ENCODE data around the gene CCNG2.

Gene CCNG2

GRCh38 chr4:77203380-77204197, 46.6 kb downstream of the CCNG2 start:
- no peak for TF ChIP-seq CTCF (IDR thresholded peaks at IDR 0.05; ENCODE audit: insufficient read depth, low read length, poor library complexity, severe bottlenecking)
- TF ChIP-seq EZH2phosphoT487 (conservative IDR thresholded peaks at IDR 0.05; ENCODE audit: low read length) = no peak
- Histone ChIP-seq H2AFZ (ENCODE audit: low read depth, low read length, severe bottlenecking) (peak overlapping the region; percentile 31), H3K9ac (ENCODE audit: low read length) (no peak overlapping the region), H3F3A (ENCODE audit: insufficient read depth) (no peaks in the 10 kb centered on the region), H3K9me2 (replicated peaks; ENCODE audit: insufficient read depth, low read length) (no peaks in the 10 kb centered on the region), H3K79me2 (ENCODE audit: insufficient read depth, low read length) (no peaks in the 10 kb centered on the region), H3K4me2 (ENCODE audit: low read depth, low read length, poor library complexity, severe bottlenecking) (no peak overlapping the region), H3K4me3 (ENCODE audit: insufficient read depth, low read length, poor library complexity, severe bottlenecking) (no peak overlapping the region), H3K9me3 (ENCODE audit: insufficient read depth, low read length) (no peaks in the 10 kb centered on the region), H4K20me1 (ENCODE audit: low read depth, low read length) (no peaks in the 10 kb centered on the region), H3K27ac (ENCODE audit: low read depth, low read length) (no peak overlapping the region), H3K27me3 (ENCODE audit: low read length) (no peaks in the 10 kb centered on the region), H3K36me3 (ENCODE audit: low read length) (no peaks in the 10 kb centered on the region)

- Histone ChIP-seq H3K4me3 (ENCODE audit: insufficient read depth, low read length, poor library complexity, severe bottlenecking) (no peak overlapping the region), H3K27me3 (ENCODE audit: low read length) (no peaks in the 10 kb centered on the region), H3K9me2 (replicated peaks; ENCODE audit: insufficient read depth, low read length) (no peaks in the 10 kb centered on the region), H2AFZ (ENCODE audit: low read depth, low read length, severe bottlenecking) (no peak overlapping the region), H3K4me2 (ENCODE audit: low read depth, low read length, poor library complexity, severe bottlenecking) (no peak overlapping the region), H3F3A (ENCODE audit: insufficient read depth) (no peaks in the 10 kb centered on the region), H3K9me3 (ENCODE audit: insufficient read depth, low read length) (no peaks in the 10 kb centered on the region), H3K79me2 (ENCODE audit: insufficient read depth, low read length) (no peaks in the 10 kb centered on the region), H3K9ac (ENCODE audit: low read length) (no peak overlapping the region), H3K27ac (ENCODE audit: low read depth, low read length) (no peak overlapping the region), H4K20me1 (ENCODE audit: low read depth, low read length) (no peaks in the 10 kb centered on the region), H3K36me3 (ENCODE audit: low read length) (no peaks in the 10 kb centered on the region)
- TF ChIP-seq CTCF (IDR thresholded peaks at IDR 0.05; ENCODE audit: insufficient read depth, low read length, poor library complexity, severe bottlenecking) (no peak), EZH2phosphoT487 (conservative IDR thresholded peaks at IDR 0.05; ENCODE audit: low read length) (no peak)
Observed at GRCh38 chr4:77204621-77205020, 47.6 kb downstream of the CCNG2 start.

GRCh38 chr4:77209012-77209411, 52.0 kb downstream of the CCNG2 start:
- Histone ChIP-seq H3K9me2 (replicated peaks; ENCODE audit: insufficient read depth, low read length) (no peaks in the 10 kb centered on the region), H3K9me3 (ENCODE audit: insufficient read depth, low read length) (no peaks in the 10 kb centered on the region), H3K4me3 (ENCODE audit: insufficient read depth, low read length, poor library complexity, severe bottlenecking) (no peak overlapping the region), H3K4me2 (ENCODE audit: low read depth, low read length, poor library complexity, severe bottlenecking) (no peak overlapping the region), H2AFZ (ENCODE audit: low read depth, low read length, severe bottlenecking) (no peak overlapping the region), H3K27me3 (ENCODE audit: low read length) (no peaks in the 10 kb centered on the region), H3F3A (ENCODE audit: insufficient read depth) (no peaks in the 10 kb centered on the region), H3K36me3 (ENCODE audit: low read length) (no peaks in the 10 kb centered on the region), H3K27ac (ENCODE audit: low read depth, low read length) (no peak overlapping the region), H3K9ac (ENCODE audit: low read length) (no peak overlapping the region), H3K79me2 (ENCODE audit: insufficient read depth, low read length) (no peaks in the 10 kb centered on the region), H4K20me1 (ENCODE audit: low read depth, low read length) (no peaks in the 10 kb centered on the region)
- TF ChIP-seq CTCF (IDR thresholded peaks at IDR 0.05; ENCODE audit: insufficient read depth, low read length, poor library complexity, severe bottlenecking) = no peak
- no peak for TF ChIP-seq EZH2phosphoT487 (conservative IDR thresholded peaks at IDR 0.05; ENCODE audit: low read length)
